Thyroid gland (tissue), 4 donors: Measurements from ENCODE around the gene PHGDH.

ENCODE experiments used
- CTCF ChIP-seq, 6 experiments: fragments of 200-600 bp in 3 of 6; fragments of 450-650 bp in 3 of 6; sonication (generic) in 3 of 6; IDR thresholded peaks; one replicate each; pipeline ENCODE4 v1.5.1; 2016 to 2019; ENCODE audit warnings: antibody characterized with exemption in 6 of 6, mild to moderate bottlenecking in 2 of 6, inconsistent platforms in 1 of 6, moderate library complexity in 1 of 6
- POLR2A ChIP-seq, 2 donors: fragments of 450-650 bp; IDR thresholded peaks; one replicate each; pipeline ENCODE4 v1.6.1; 2017; ENCODE audit warnings: antibody characterized with exemption in 2 of 2, mild to moderate bottlenecking in 2 of 2, moderate library complexity in 1 of 2

DNA sequence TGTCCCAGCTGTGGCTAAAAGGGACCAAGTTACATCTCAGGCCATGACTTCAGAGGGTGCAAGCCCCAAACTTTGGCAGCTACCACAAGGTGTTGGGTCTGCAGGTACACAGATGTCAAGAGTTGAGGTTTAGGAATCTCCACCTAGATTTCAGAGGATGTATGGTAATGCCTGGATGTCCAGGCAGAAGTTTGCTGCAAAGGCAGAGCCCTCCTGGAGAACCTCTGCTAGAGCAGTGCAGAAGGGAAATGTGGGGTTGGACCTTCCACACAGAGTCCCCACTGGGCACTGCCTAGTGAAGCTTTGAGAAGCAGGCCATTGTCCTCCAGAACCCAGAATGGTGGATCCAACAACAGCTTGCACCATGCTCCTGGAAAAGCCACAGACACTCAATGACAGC is 10.1 kb upstream of the PHGDH start:
- no peak for TF ChIP-seq CTCF (IDR thresholded peaks at IDR 0.05)
- no peak for TF ChIP-seq POLR2A (IDR thresholded peaks at IDR 0.05)
